Measurements from ENCODE around the gene GPR84.
"Not testable (repeated sequence)": the region's sequence is repeated elsewhere in the genome, so short reads cannot be mapped to it uniquely, and the experiment has no call there.

The GPR84 gene

GRCh38 chr12:54356951-54357356 is 7.3 kb downstream of the GPR84 start:
- Histone ChIP-seq H3K4me2 (ENCODE audit: insufficient read depth, low read length) (peak overlapping the region; percentile 93), H3K79me2 (ENCODE audit: insufficient read depth, low read length) (no peaks in the 10 kb centered on the region), H3K4me3 (ENCODE audit: low read depth in 1 of 2, low read length in 2 of 2) (no peak overlapping the region), H3K36me3 (ENCODE audit: insufficient read depth, low read length) (no peaks in the 10 kb centered on the region), H4K20me1 (ENCODE audit: insufficient read depth, low read length) (no peaks in the 10 kb centered on the region), H3K27me3 (ENCODE audit: insufficient read depth, low read length, poor library complexity) (no peaks in the 10 kb centered on the region), H3K9ac (ENCODE audit: low read depth, low read length) (peak overlapping the region; percentile 80; the same call in 1 of the 2 replicates), H3K9me3 (ENCODE audit: insufficient read depth, low read length, severe bottlenecking) (no peaks in the 10 kb centered on the region), H3K27ac (ENCODE audit: low read length) (peak overlapping the region; percentile 25), H3K4me1 (ENCODE audit: insufficient read depth, low read length) (peaks cover 31% of the 10 kb centered on the region), H2AFZ (ENCODE audit: low read depth, low read length) (no peak overlapping the region)
- ATAC-seq (ENCODE audit: insufficient read depth, low read depth) = no peak
- DNase-seq = no peak
- TF ChIP-seq EZH2 (IDR thresholded peaks at IDR 0.05; ENCODE audit: borderline replicate concordance, low read depth, low read length, severe bottlenecking) = no peak
- no peak for TF ChIP-seq CTCF (IDR thresholded peaks at IDR 0.05; ENCODE audit: borderline replicate concordance, extremely low read depth, low read length, poor library complexity, severe bottlenecking)

GRCh38 chr12:54356228-54356627 is 8.1 kb downstream of the GPR84 start:
- Histone ChIP-seq H3K9ac (ENCODE audit: low read depth, low read length) (no peak overlapping the region; the same call in 1 of the 2 replicates), H3K9me3 (ENCODE audit: insufficient read depth, low read length, severe bottlenecking) (no peaks in the 10 kb centered on the region), H3K79me2 (ENCODE audit: insufficient read depth, low read length) (no peaks in the 10 kb centered on the region), H3K27ac (ENCODE audit: low read length) (no peak overlapping the region; the same call in 1 of the 2 replicates), H4K20me1 (ENCODE audit: insufficient read depth, low read length) (no peaks in the 10 kb centered on the region), H3K27me3 (ENCODE audit: insufficient read depth, low read length, poor library complexity) (no peaks in the 10 kb centered on the region), H3K4me3 (ENCODE audit: low read depth in 1 of 2, low read length in 2 of 2) (no peak overlapping the region), H3K36me3 (ENCODE audit: insufficient read depth, low read length) (peaks cover 7% of the 10 kb centered on the region; the same call in 1 of the 2 replicates), H3K4me1 (ENCODE audit: insufficient read depth, low read length) (peaks cover 31% of the 10 kb centered on the region), H3K4me2 (ENCODE audit: insufficient read depth, low read length) (no peak overlapping the region), H2AFZ (ENCODE audit: low read depth, low read length) (no peak overlapping the region)
- ATAC-seq (ENCODE audit: insufficient read depth, low read depth) (no peak), DNase-seq (no peak)
- TF ChIP-seq CTCF (IDR thresholded peaks at IDR 0.05; ENCODE audit: borderline replicate concordance, extremely low read depth, low read length, poor library complexity, severe bottlenecking) = no peak

DNA sequence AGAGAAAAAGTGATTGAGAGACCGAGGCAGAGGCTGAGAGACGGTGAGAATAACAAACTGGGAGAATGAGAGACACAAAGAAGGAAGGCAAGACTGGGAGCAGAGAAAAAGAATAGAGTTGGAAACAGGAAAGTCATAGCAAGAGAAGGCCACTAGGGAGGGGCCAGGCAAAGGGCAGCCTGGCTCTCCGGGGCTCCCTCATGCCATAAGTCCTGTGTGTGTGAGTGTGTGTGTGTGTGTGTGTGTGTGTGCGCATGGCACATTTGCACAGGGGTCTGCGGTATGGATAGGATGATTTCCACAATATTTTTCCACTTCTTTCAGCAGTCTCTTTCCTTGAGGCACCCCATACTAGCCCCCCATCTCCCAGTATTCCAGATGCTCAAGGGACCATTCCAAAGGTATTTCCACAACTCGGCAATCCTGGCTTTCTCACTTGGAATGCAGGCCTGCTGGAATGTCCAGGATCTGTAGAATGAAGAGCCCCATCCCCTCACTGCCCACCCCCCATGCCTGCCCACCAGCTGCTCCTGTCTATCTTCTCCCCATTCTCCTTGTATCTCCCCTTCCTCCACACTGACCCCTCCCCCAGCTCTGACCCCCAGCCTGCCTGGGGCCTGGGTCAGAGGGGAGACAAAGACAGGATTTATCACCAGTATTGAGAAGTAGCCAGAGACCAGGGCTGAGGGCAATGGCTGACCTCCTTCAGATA is 9.0 kb downstream of the GPR84 start:
- H2AFZ ChIP-seq (ENCODE audit: low read depth, low read length) = no peak overlapping the region
- no peak for ATAC-seq (ENCODE audit: insufficient read depth, low read depth)
- TF ChIP-seq EZH2 (IDR thresholded peaks at IDR 0.05; ENCODE audit: borderline replicate concordance, low read depth, low read length, severe bottlenecking) (no peak), CTCF (IDR thresholded peaks at IDR 0.05; ENCODE audit: borderline replicate concordance, extremely low read depth, low read length, poor library complexity, severe bottlenecking) (no peak)
- no peak overlapping the region for H3K9ac ChIP-seq (ENCODE audit: low read depth, low read length)
- peaks cover 31% of the 10 kb centered on the region for H3K4me1 ChIP-seq (ENCODE audit: insufficient read depth, low read length)
- H3K27me3 ChIP-seq (ENCODE audit: insufficient read depth, low read length, poor library complexity) = no peaks in the 10 kb centered on the region
- H3K79me2 ChIP-seq (ENCODE audit: insufficient read depth, low read length) = no peaks in the 10 kb centered on the region
- no peak overlapping the region for H3K4me2 ChIP-seq (ENCODE audit: insufficient read depth, low read length)
- H4K20me1 ChIP-seq (ENCODE audit: insufficient read depth, low read length) = no peaks in the 10 kb centered on the region
- no peak for DNase-seq
- peaks cover 17% of the 10 kb centered on the region for H3K36me3 ChIP-seq (ENCODE audit: insufficient read depth, low read length)
- no peak overlapping the region for H3K4me3 ChIP-seq (ENCODE audit: low read depth in 1 of 2, low read length in 2 of 2)
- no peak overlapping the region for H3K27ac ChIP-seq (ENCODE audit: low read length)
- H3K9me3 ChIP-seq (ENCODE audit: insufficient read depth, low read length, severe bottlenecking) = no peaks in the 10 kb centered on the region

- H3K36me3 ChIP-seq (ENCODE audit: insufficient read depth, low read length) = peaks cover 25% of the 10 kb centered on the region
- H3K4me2 ChIP-seq (ENCODE audit: insufficient read depth, low read length); H2AFZ ChIP-seq (ENCODE audit: low read depth, low read length); H3K4me3 ChIP-seq (ENCODE audit: low read depth in 1 of 2, low read length in 2 of 2); H4K20me1 ChIP-seq (ENCODE audit: insufficient read depth, low read length); H3K9me3 ChIP-seq (ENCODE audit: insufficient read depth, low read length, severe bottlenecking); H3K9ac ChIP-seq (ENCODE audit: low read depth, low read length); ATAC-seq (ENCODE audit: insufficient read depth, low read depth); H3K27ac ChIP-seq (ENCODE audit: low read length); H3K27me3 ChIP-seq (ENCODE audit: insufficient read depth, low read length, poor library complexity); DNase-seq; H3K79me2 ChIP-seq (ENCODE audit: insufficient read depth, low read length): not testable (repeated sequence)
- H3K4me1 ChIP-seq (ENCODE audit: insufficient read depth, low read length) = peaks cover 24% of the 10 kb centered on the region
Observed at GRCh38 chr12:54354271-54354670, 10.0 kb downstream of the GPR84 start.

Data from DND-41 (cell line).